HL-60 (cell line): ENCODE measurements around the gene NEU3.

Source experiments
- DNase-seq, 2 experiments: peaks; one replicate each; pipeline ENCODE4 v3.0.0-alpha.2; 2010 to 2020; ENCODE audit warnings: low read depth in 1 of 2, low spot score in 1 of 2
- H3K27ac ChIP-seq: fragments of 250-450 bp; sonication (Bioruptor Pico); replicated peaks from 2 replicates; pipeline ENCODE4 v1.5.1; 2020; ENCODE audit warnings: mild to moderate bottlenecking, moderate library complexity
- H3K27me3 ChIP-seq: fragments of 250-450 bp; sonication (Bioruptor Pico); 2 replicates; pipeline ENCODE4 v1.5.1; 2021; ENCODE audit warnings: mild to moderate bottlenecking, moderate library complexity; ENCODE audit not compliant: insufficient read depth, poor library complexity, severe bottlenecking
- H3K4me3 ChIP-seq: replicated peaks from 2 replicates; pipeline ENCODE4 v1.5.1; 2011; ENCODE audit warnings: mild to moderate bottlenecking, control low read depth, low read length; ENCODE audit not compliant: insufficient read depth
- GABPA ChIP-seq: IDR thresholded peaks from 2 replicates; pipeline ENCODE4 v1.6.1; 2012; ENCODE audit warnings: low read depth
- POLR2AphosphoS5 ChIP-seq: IDR thresholded peaks from 2 replicates; pipeline ENCODE4 v1.6.1; 2012; ENCODE audit warnings: low read depth
- SPI1 ChIP-seq: IDR thresholded peaks from 2 replicates; pipeline ENCODE4 v1.6.1; 2012; ENCODE audit warnings: low read depth, mild to moderate bottlenecking, borderline replicate concordance
- TF ChIP-seq, protein P1 (sequence below): IDR thresholded peaks from 2 replicates; pipeline ENCODE4 v1.6.1; 2012; ENCODE audit warnings: low read depth; ENCODE audit not compliant: insufficient replicate concordance
- TF ChIP-seq, protein P2 (sequence below): IDR thresholded peaks from one replicate; pipeline ENCODE4 v1.5.1; 2011; ENCODE audit warnings: low read length, control low read depth, inconsistent platforms; ENCODE audit not compliant: insufficient read depth

Gene NEU3

GRCh38 chr11:75059299-75059698 is 70.6 kb downstream of the NEU3 start:
- DNase-seq, result no peak

GRCh38 chr11:75063741-75064314 is 75.1 kb downstream of the NEU3 start:
- Histone ChIP-seq H3K27me3 (peaks cover 4% of the 10 kb centered on the region), H3K4me3 (no peak overlapping the region), H3K27ac (no peak overlapping the region)
- no peak for TF ChIP-seq SPI1
- TF ChIP-seq, protein P1, sequence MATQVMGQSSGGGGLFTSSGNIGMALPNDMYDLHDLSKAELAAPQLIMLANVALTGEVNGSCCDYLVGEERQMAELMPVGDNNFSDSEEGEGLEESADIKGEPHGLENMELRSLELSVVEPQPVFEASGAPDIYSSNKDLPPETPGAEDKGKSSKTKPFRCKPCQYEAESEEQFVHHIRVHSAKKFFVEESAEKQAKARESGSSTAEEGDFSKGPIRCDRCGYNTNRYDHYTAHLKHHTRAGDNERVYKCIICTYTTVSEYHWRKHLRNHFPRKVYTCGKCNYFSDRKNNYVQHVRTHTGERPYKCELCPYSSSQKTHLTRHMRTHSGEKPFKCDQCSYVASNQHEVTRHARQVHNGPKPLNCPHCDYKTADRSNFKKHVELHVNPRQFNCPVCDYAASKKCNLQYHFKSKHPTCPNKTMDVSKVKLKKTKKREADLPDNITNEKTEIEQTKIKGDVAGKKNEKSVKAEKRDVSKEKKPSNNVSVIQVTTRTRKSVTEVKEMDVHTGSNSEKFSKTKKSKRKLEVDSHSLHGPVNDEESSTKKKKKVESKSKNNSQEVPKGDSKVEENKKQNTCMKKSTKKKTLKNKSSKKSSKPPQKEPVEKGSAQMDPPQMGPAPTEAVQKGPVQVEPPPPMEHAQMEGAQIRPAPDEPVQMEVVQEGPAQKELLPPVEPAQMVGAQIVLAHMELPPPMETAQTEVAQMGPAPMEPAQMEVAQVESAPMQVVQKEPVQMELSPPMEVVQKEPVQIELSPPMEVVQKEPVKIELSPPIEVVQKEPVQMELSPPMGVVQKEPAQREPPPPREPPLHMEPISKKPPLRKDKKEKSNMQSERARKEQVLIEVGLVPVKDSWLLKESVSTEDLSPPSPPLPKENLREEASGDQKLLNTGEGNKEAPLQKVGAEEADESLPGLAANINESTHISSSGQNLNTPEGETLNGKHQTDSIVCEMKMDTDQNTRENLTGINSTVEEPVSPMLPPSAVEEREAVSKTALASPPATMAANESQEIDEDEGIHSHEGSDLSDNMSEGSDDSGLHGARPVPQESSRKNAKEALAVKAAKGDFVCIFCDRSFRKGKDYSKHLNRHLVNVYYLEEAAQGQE, result no peak
- TF ChIP-seq, protein P2, sequence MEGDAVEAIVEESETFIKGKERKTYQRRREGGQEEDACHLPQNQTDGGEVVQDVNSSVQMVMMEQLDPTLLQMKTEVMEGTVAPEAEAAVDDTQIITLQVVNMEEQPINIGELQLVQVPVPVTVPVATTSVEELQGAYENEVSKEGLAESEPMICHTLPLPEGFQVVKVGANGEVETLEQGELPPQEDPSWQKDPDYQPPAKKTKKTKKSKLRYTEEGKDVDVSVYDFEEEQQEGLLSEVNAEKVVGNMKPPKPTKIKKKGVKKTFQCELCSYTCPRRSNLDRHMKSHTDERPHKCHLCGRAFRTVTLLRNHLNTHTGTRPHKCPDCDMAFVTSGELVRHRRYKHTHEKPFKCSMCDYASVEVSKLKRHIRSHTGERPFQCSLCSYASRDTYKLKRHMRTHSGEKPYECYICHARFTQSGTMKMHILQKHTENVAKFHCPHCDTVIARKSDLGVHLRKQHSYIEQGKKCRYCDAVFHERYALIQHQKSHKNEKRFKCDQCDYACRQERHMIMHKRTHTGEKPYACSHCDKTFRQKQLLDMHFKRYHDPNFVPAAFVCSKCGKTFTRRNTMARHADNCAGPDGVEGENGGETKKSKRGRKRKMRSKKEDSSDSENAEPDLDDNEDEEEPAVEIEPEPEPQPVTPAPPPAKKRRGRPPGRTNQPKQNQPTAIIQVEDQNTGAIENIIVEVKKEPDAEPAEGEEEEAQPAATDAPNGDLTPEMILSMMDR, result no peak
- TF ChIP-seq GABPA, result no peak
- no peak for TF ChIP-seq POLR2AphosphoS5
- DNase-seq, result no peak

More at GRCh38 chr11:75059299-75059698, 70.6 kb downstream of the NEU3 start:
- Histone ChIP-seq H3K27me3 (peaks cover 3% of the 10 kb centered on the region), H3K27ac (no peak overlapping the region), H3K4me3 (no peak overlapping the region)
- TF ChIP-seq POLR2AphosphoS5 (no peak), GABPA (no peak), SPI1 (no peak)
- TF ChIP-seq, protein P1, result no peak
- TF ChIP-seq, protein P2, result no peak

DNA sequence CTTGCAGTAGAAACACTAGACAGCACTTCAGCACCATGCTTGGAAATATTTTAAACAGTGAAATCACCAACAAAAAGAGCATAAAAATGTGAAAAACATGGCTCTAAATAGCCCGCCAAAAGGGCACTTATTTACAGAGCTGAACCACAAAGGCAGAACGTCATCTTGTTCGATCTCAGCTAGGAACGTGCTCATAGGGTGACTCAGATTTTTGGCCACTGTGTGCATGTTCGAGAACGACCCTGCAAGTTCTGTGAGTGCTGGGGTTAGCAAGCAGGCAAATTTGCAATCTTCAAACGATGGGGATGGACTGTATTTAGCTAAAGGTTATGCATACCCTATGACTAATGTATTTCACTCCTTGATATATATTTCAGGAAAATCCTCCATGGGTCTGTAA is 77.3 kb downstream of the NEU3 start:
- H3K27ac ChIP-seq, result no peak overlapping the region
- TF ChIP-seq SPI1 (no peak), POLR2AphosphoS5 (no peak), GABPA (no peak)
- TF ChIP-seq, protein P2, result no peak
- TF ChIP-seq, protein P1, result no peak
- DNase-seq, result no peak
- peaks cover 4% of the 10 kb centered on the region for H3K27me3 ChIP-seq
- H3K4me3 ChIP-seq, result no peak overlapping the region
